Mesothelial cell of epicardium (in vitro differentiated cells): ENCODE data around the gene NRL. TPM values are rescaled to one million over a fixed set of nuclear protein-coding genes. Genes with fewer than 3 reads are reported as not detected.

Source experiments
- DNase-seq, 2 experiments: peaks; one replicate each; pipeline ENCODE4 v3.0.0; 2021; ENCODE audit warnings: low spot score in 2 of 2; ENCODE audit not compliant: unreplicated experiment in 2 of 2
- H3K27ac Mint-ChIP-seq: 2 replicates; pipeline ENCODE4 v1.8.0; 2021; ENCODE audit warnings: mixed read lengths
- H3K27me3 Mint-ChIP-seq: 2 replicates; pipeline ENCODE4 v1.8.0; 2021; ENCODE audit warnings: low read depth, mixed read lengths
- H3K36me3 Mint-ChIP-seq: 2 replicates; pipeline ENCODE4 v1.8.0; 2021; ENCODE audit warnings: mixed read lengths
- H3K4me1 Mint-ChIP-seq: 2 replicates; pipeline ENCODE4 v1.8.0; 2021; ENCODE audit warnings: mixed read lengths
- H3K4me3 Mint-ChIP-seq: 2 replicates; pipeline ENCODE4 v1.8.0; 2021; ENCODE audit warnings: mild to moderate bottlenecking, moderate library complexity, mixed read lengths
- H3K9me3 Mint-ChIP-seq: 2 replicates; pipeline ENCODE4 v1.8.0; 2021; ENCODE audit warnings: mixed read lengths
- total RNA-seq: library from RNA; stranded (reverse); gene quantifications from 3 replicates; pipeline ENCODE4 v1.2.1, GENCODE V29; 2021
- TF ChIP-seq, protein P1 (sequence below): fragments of 200-600 bp; sonication (generic); IDR thresholded peaks from one replicate; pipeline ENCODE4 v1.5.0; 2021; ENCODE audit warnings: antibody characterized with exemption; ENCODE audit not compliant: unreplicated experiment

NRL gene
- total RNA-seq, 1 donor from 2014 or later = 2.0 TPM

DNA sequence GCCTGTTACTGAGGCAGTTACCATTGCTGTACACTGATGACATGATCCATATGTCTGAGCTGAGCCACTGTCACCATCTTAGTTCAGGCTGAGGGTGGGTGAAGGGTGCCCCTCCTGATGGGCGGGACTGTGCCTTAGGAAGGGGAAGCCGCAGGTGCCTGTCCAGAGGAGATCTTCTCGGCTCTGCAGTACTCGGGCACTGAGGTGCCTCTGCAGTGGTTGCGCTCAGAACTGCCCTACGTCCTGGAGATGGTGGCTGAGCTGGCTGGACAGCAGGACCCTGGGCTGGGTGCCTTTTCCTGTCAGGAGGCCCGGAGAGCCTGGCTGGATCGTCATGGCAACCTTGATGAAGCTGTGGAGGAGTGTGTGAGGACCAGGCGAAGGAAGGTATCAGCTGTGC, 36.2 kb upstream of the NRL start:
- Mint-ChIP-seq H3K36me3 (peaks cover 33% of the 10 kb centered on the region), H3K4me3 (no peak overlapping the region), H3K27ac (no peak overlapping the region), H3K27me3 (no peaks in the 10 kb centered on the region), H3K9me3 (no peaks in the 10 kb centered on the region), H3K4me1 (peaks cover 18% of the 10 kb centered on the region)
- TF ChIP-seq, protein P1, sequence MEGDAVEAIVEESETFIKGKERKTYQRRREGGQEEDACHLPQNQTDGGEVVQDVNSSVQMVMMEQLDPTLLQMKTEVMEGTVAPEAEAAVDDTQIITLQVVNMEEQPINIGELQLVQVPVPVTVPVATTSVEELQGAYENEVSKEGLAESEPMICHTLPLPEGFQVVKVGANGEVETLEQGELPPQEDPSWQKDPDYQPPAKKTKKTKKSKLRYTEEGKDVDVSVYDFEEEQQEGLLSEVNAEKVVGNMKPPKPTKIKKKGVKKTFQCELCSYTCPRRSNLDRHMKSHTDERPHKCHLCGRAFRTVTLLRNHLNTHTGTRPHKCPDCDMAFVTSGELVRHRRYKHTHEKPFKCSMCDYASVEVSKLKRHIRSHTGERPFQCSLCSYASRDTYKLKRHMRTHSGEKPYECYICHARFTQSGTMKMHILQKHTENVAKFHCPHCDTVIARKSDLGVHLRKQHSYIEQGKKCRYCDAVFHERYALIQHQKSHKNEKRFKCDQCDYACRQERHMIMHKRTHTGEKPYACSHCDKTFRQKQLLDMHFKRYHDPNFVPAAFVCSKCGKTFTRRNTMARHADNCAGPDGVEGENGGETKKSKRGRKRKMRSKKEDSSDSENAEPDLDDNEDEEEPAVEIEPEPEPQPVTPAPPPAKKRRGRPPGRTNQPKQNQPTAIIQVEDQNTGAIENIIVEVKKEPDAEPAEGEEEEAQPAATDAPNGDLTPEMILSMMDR = no peak
- no peak for DNase-seq

DNA sequence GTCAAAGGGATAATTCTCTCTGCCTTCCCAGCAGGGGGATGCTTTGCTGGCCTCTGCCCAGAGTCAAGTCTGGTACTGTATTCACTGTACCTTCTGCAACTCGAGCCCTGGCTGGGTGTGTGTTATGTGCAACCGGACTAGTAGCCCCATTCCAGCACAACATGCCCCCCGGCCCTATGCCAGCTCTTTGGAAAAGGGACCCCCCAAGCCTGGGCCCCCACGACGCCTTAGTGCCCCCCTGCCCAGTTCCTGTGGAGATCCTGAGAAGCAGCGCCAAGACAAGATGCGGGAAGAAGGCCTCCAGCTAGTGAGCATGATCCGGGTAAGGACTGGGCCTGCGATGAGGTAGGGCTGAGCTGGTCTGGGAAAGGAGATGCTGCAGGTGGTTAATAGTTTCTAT, 35.8 kb upstream of the NRL start:
- DNase-seq = no peak
- Mint-ChIP-seq H3K36me3 (peaks cover 28% of the 10 kb centered on the region), H3K4me1 (peaks cover 22% of the 10 kb centered on the region), H3K27ac (no peak overlapping the region), H3K9me3 (no peaks in the 10 kb centered on the region), H3K27me3 (no peaks in the 10 kb centered on the region), H3K4me3 (no peak overlapping the region)
- TF ChIP-seq, protein P1 = no peak

DNA sequence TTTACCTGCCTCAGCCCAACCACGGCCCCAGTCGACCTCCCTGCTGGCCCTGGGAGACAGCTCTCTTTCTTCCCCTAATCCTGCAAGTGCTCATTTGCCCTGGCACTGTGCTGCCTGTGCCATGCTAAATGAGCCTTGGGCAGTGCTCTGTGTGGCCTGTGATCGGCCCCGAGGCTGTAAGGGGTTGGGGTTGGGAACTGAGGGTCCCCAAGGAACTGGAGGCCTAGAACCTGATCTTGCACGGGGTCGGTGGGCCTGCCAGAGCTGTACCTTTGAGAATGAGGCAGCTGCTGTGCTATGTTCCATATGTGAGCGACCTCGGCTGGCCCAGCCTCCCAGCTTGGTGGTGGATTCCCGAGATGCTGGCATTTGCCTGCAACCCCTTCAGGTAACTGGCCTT, 35.3 kb upstream of the NRL start:
- Mint-ChIP-seq H3K27ac (no peak overlapping the region), H3K4me3 (no peak overlapping the region)
- DNase-seq = no peak

DNA sequence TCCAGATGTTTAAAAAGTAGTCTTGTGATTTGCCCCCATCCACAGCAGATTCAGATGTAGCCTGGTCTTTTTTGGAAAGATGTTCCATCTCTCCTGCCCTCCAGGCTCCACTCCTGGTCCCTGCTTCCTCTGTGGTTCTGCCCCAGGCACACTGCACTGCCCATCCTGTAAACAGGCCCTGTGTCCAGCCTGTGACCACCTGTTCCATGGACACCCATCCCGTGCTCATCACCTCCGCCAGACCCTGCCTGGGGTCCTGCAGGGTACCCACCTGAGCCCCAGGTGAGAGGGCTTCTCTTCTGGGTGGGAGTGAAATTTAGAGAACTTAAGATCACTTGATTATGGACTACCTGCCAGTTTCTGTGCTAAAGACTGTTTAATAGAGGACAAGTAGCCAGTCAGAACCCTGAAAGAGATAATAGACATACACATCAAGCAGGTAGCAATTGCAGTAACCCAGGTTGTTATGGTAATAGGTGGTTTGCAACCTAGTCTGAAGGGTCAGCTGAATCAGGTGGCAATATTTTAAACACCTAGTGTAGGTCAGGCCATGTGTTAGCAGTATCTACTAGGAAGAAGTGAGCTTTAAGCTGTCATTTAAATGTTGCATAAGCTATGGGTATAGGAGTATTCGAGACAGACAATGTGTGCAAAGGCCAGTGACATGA, 34.7 kb upstream of the NRL start:
- peaks cover 27% of the 10 kb centered on the region for H3K4me1 Mint-ChIP-seq
- TF ChIP-seq, protein P1 = no peak
- no peaks in the 10 kb centered on the region for H3K27me3 Mint-ChIP-seq
- H3K4me3 Mint-ChIP-seq = peak overlapping the region; percentile 99
- no peaks in the 10 kb centered on the region for H3K9me3 Mint-ChIP-seq
- no peak overlapping the region for H3K27ac Mint-ChIP-seq
- H3K36me3 Mint-ChIP-seq = peaks cover 22% of the 10 kb centered on the region
- no peak for DNase-seq

More for the DNA sequence above, 35.3 kb upstream of the NRL start:
- H3K4me1 Mint-ChIP-seq = peaks cover 27% of the 10 kb centered on the region
- H3K36me3 Mint-ChIP-seq = peaks cover 27% of the 10 kb centered on the region
- TF ChIP-seq, protein P1 = no peak
- no peaks in the 10 kb centered on the region for H3K27me3 Mint-ChIP-seq
- no peaks in the 10 kb centered on the region for H3K9me3 Mint-ChIP-seq

DNA sequence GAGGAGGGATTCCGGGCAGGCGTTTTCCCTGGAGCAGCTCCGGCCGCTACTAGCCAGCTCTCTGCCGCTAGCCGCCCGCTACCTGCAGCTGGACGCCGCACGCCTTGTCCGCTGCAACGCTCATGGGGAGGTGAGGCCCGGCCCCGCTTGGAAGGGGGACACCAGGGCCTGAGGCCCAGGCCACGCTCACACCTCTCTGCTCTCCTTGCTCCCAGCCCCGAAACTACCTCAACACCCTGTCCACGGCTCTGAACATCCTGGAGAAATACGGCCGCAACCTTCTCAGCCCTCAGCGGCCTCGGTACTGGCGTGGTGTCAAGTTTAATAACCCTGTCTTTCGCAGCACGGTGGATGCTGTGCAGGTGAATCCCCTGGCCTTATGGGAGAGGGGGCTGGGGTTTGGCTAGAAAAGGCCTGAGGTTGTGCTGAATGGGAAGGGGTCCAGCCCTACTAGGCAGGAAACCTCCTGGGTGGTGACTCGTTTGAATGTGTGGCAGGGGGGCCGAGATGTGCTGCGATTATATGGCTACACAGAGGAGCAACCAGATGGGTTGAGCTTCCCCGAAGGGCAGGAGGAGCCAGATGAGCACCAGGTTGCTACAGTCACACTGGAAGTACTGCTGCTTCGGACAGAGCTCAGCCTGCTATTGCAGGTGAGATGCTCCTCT, 33.1 kb upstream of the NRL start:
- Mint-ChIP-seq H3K4me1 (peaks cover 30% of the 10 kb centered on the region), H3K27me3 (no peaks in the 10 kb centered on the region), H3K4me3 (peak overlapping the region; percentile 99), H3K36me3 (peaks cover 21% of the 10 kb centered on the region), H3K27ac (peak overlapping the region; percentile 77), H3K9me3 (no peaks in the 10 kb centered on the region)
- no peak for DNase-seq
- TF ChIP-seq, protein P1 = no peak
